WI38 (cell line): ENCODE results near the gene LRRC39.

Source experiments
- H3K4me3 ChIP-seq: 2 replicates; pipeline ENCODE4 v1.5.1; 2011; ENCODE audit warnings: low read depth, mild to moderate bottlenecking, control low read depth, low read length
- CTCF ChIP-seq: IDR thresholded peaks from 2 replicates; pipeline ENCODE4 v1.5.1; 2012; ENCODE audit warnings: low read depth, mild to moderate bottlenecking, control low read depth, low read length

Gene LRRC39

GRCh38 chr1:100177295-100178041, 588 bp downstream of the LRRC39 start:
- no peak for TF ChIP-seq CTCF
- no peak overlapping the region for H3K4me3 ChIP-seq

GRCh38 chr1:100168051-100168450, 10.0 kb downstream of the LRRC39 start:
- no peak for TF ChIP-seq CTCF
- H3K4me3 ChIP-seq: no peak overlapping the region

GRCh38 chr1:100164702-100165101, 13.4 kb downstream of the LRRC39 start:
- no peak overlapping the region for H3K4me3 ChIP-seq
- no peak for TF ChIP-seq CTCF

- H3K4me3 ChIP-seq: no peak overlapping the region
Measured at GRCh38 chr1:100164216-100164615, 13.8 kb downstream of the LRRC39 start.

GRCh38 chr1:100162881-100163280, 15.2 kb downstream of the LRRC39 start:
- H3K4me3 ChIP-seq: no peak overlapping the region
- no peak for TF ChIP-seq CTCF

More at GRCh38 chr1:100164216-100164615, 13.8 kb downstream of the LRRC39 start:
- TF ChIP-seq CTCF: no peak

GRCh38 chr1:100152271-100152670, 25.8 kb downstream of the LRRC39 start:
- H3K4me3 ChIP-seq: no peak overlapping the region
- TF ChIP-seq CTCF: no peak

GRCh38 chr1:100151679-100152078, 26.4 kb downstream of the LRRC39 start:
- H3K4me3 ChIP-seq: no peak overlapping the region
- no peak for TF ChIP-seq CTCF
